ENCODE results near the gene CX3CL1. TPM values are rescaled to one million over a fixed set of nuclear protein-coding genes. Genes with fewer than 3 reads are reported as not detected.

The CX3CL1 gene
- total and polyA plus RNA-seq, 2 of the 13 experiments (the other 11 are each of a cell fraction or from before 2014, with no cell fraction given): 57.3 to 60.8 TPM

GRCh38 chr16:57373117-57373947, 1.0 kb downstream of the CX3CL1 start (continued):
- 0 out of 2 replicates have a peak, but pooled peaks have one; percentile 58 for TF ChIP-seq DPF2 (CRISPR knock-in tag; IDR thresholded peaks at IDR 0.05; ENCODE audit: borderline replicate concordance, low read depth)
- TF ChIP-seq CHD4 (IDR thresholded peaks at IDR 0.05; ENCODE audit: borderline replicate concordance, low read length): peak; percentile 86; the same call in 1 of the 2 replicates
- peak; percentile 96 to 99 for TF ChIP-seq NR2F1 (CRISPR knock-in tag; IDR thresholded peaks at IDR 0.05)
- TF ChIP-seq ZNF563 (CRISPR knock-in tag; IDR thresholded peaks at IDR 0.05): no peak
- TF ChIP-seq GATAD1 (CRISPR knock-in tag; IDR thresholded peaks at IDR 0.05): peak; percentile 79
- TF ChIP-seq MNT (IDR thresholded peaks at IDR 0.05): peak; percentile 16; the same call in 1 of the 2 replicates
- TF ChIP-seq ZNF691 (CRISPR knock-in tag; IDR thresholded peaks at IDR 0.05; ENCODE audit: borderline replicate concordance, low read depth): peak; percentile 79; the same call in 1 of the 2 replicates
- no peak for TF ChIP-seq CENPX (CRISPR knock-in tag; IDR thresholded peaks at IDR 0.05)
- no peak; the same call in 1 of the 2 replicates for TF ChIP-seq HIC2 (CRISPR knock-in tag; IDR thresholded peaks at IDR 0.05; ENCODE audit: low read depth)
- TF ChIP-seq FOXC1 (CRISPR knock-in tag; IDR thresholded peaks at IDR 0.05; ENCODE audit: borderline replicate concordance): no peak; the same call in 1 of the 2 replicates
- TF ChIP-seq NR0B2 (CRISPR knock-in tag; IDR thresholded peaks at IDR 0.05): peak; percentile 61; the same call in 1 of the 2 replicates
- TF ChIP-seq ZNF562 (CRISPR knock-in tag; IDR thresholded peaks at IDR 0.05; ENCODE audit: borderline replicate concordance): no peak
- peak; percentile 93; the same call in 1 of the 2 replicates for TF ChIP-seq FOXA3 (CRISPR knock-in tag; IDR thresholded peaks at IDR 0.05)
- peak; percentile 66; the same call in 1 of the 2 replicates for TF ChIP-seq CENPT (CRISPR knock-in tag; IDR thresholded peaks at IDR 0.05; ENCODE audit: low read depth)
- TF ChIP-seq FOXP1 (IDR thresholded peaks at IDR 0.05): no peak
- no peak; the same call in 1 of the 2 replicates for TF ChIP-seq FOXP1 (CRISPR knock-in tag; IDR thresholded peaks at IDR 0.05)
- 0 out of 2 replicates have a peak, but pooled peaks have one; percentile 19 for TF ChIP-seq ZNF367 (CRISPR knock-in tag; IDR thresholded peaks at IDR 0.05; ENCODE audit: borderline replicate concordance)
- TF ChIP-seq FOXM1 (CRISPR knock-in tag; IDR thresholded peaks at IDR 0.05): no peak
- no peak for TF ChIP-seq MXD1 (CRISPR knock-in tag; IDR thresholded peaks at IDR 0.05)
- TF ChIP-seq ZBTB10 (CRISPR knock-in tag; IDR thresholded peaks at IDR 0.05; ENCODE audit: borderline replicate concordance): peak; percentile 96; the same call in 1 of the 2 replicates

All from HepG2 (cell line).